ENCODE measurements around the gene CDH11. TPM values are rescaled to one million over a fixed set of nuclear protein-coding genes. Genes with fewer than 3 reads are reported as not detected.

CDH11 gene
- total and polyA plus RNA-seq, 2 of the 4 experiments (the other 2 are of a cell fraction): 266 to 601 TPM

- no peak for TF ChIP-seq MAZ (IDR thresholded peaks at IDR 0.05; ENCODE audit: borderline replicate concordance, low read depth, low read length)
Measured at GRCh38 chr16:65042438-65043365, 79.2 kb downstream of the CDH11 start (continued).

GRCh38 chr16:65041667-65042066 is 80.2 kb downstream of the CDH11 start:
- Histone ChIP-seq H2AFZ (replicated peaks; ENCODE audit: low read length, poor library complexity) (no peak overlapping the region), H2BK120ac (ENCODE audit: low read depth, low read length) (no peak overlapping the region), H2AK5ac (ENCODE audit: low read depth, low read length) (no peak overlapping the region), H3K14ac (replicated peaks; ENCODE audit: low read depth, low read length) (no peak overlapping the region), H2BK20ac (ENCODE audit: low read depth, low read length) (no peak overlapping the region), H3K56ac (ENCODE audit: extremely low read depth, insufficient read depth, low read length) (no peak overlapping the region), H3K4me2 (ENCODE audit: low read depth, low read length) (no peak overlapping the region), H3K36me3 (ENCODE audit: control insufficient read depth, insufficient read depth, low read length) (peaks cover 34% of the 10 kb centered on the region), H4K8ac (ENCODE audit: low read depth in 2 of 2, low read length in 2 of 2) (no peak overlapping the region), H4K20me1 (ENCODE audit: insufficient read depth, low read length) (peaks cover 74% of the 10 kb centered on the region), H2BK15ac (ENCODE audit: low read depth, low read length) (no peak overlapping the region), H3K4me3 (ENCODE audit: insufficient read depth, low read depth, low read length) (no peak overlapping the region), H3K18ac (ENCODE audit: low read depth, low read length) (no peak overlapping the region), H2AK9ac (replicated peaks; ENCODE audit: low read depth, low read length, poor library complexity) (no peak overlapping the region), H3K4ac (ENCODE audit: low read depth, low read length) (no peak overlapping the region), H4K5ac (ENCODE audit: low read depth, low read length) (no peak overlapping the region), H3K4me1 (ENCODE audit: control insufficient read depth, insufficient read depth, low read length) (peaks cover 25% of the 10 kb centered on the region), H4K91ac (ENCODE audit: insufficient read depth, low read depth, low read length) (no peak overlapping the region), H3K27ac (ENCODE audit: insufficient read depth, low read length) (no peak overlapping the region), H3K9me1 (ENCODE audit: insufficient read depth, low read length) (peaks cover 31% of the 10 kb centered on the region), H2BK5ac (ENCODE audit: low read depth, low read length, poor library complexity, severe bottlenecking) (no peak overlapping the region), H3K27me3 (ENCODE audit: control insufficient read depth, insufficient read depth, low read length) (no peaks in the 10 kb centered on the region), H3K9me3 (ENCODE audit: control insufficient read depth, insufficient read depth, low read length) (no peaks in the 10 kb centered on the region), H3K23ac (ENCODE audit: low read depth, low read length) (no peak overlapping the region), H3K79me1 (ENCODE audit: low read depth in 1 of 2, low read length in 2 of 2) (peaks cover 52 to 81% of the 10 kb centered on the region in 2 experiments), H3K9ac (ENCODE audit: low read depth, low read length) (no peak overlapping the region)
- intact Hi-C loops (cut with micrococcal nuclease): no loop called here
- no peak for DNase-seq
- dilution Hi-C loops (cut with HindIII; ENCODE audit: low sequenced_read_pairs, unreplicated experiment): no loop called here
- CTCF ChIA-PET: no interaction called here
- 100% methylated on average over 1 of the region's 5 CpGs; no CpG with 5 or more reads in 1 of the 2 experiments for WGBS, 2 experiments (ENCODE audit: extremely low coverage in 2 of 2, insufficient read length in 1 of 2)
- no peak for ATAC-seq (ENCODE audit: low read depth)
- no TSS peak for BruUV-seq (replicated peaks)
- in situ Hi-C loops (cut with MboI; ENCODE audit: low sequenced_read_pairs): no loop called here
- POLR2A ChIA-PET (ENCODE audit: unreplicated experiment): no interaction called here
- TF ChIP-seq MAZ (IDR thresholded peaks at IDR 0.05; ENCODE audit: borderline replicate concordance, low read depth, low read length) (no peak), RAD21 (IDR thresholded peaks at IDR 0.05; ENCODE audit: low read length) (no peak), FOS (IDR thresholded peaks at IDR 0.05; ENCODE audit: low read depth, low read length) (no peak), CHD1 (IDR thresholded peaks at IDR 0.05; ENCODE audit: low read depth, low read length) (no peak), RFX5 (IDR thresholded peaks at IDR 0.05; ENCODE audit: low read depth, low read length) (no peak), SMC3 (IDR thresholded peaks at IDR 0.05; ENCODE audit: low read depth, low read length) (no peak), BHLHE40 (IDR thresholded peaks at IDR 0.05; ENCODE audit: low read depth, low read length) (no peak), MXI1 (IDR thresholded peaks at IDR 0.05; ENCODE audit: borderline replicate concordance, low read depth, low read length) (no peak), USF2 (IDR thresholded peaks at IDR 0.05; ENCODE audit: low read depth, low read length) (no peak), MAFK (IDR thresholded peaks at IDR 0.05; ENCODE audit: low read depth, low read length) (no peak)
- TF ChIP-seq, protein P1, sequence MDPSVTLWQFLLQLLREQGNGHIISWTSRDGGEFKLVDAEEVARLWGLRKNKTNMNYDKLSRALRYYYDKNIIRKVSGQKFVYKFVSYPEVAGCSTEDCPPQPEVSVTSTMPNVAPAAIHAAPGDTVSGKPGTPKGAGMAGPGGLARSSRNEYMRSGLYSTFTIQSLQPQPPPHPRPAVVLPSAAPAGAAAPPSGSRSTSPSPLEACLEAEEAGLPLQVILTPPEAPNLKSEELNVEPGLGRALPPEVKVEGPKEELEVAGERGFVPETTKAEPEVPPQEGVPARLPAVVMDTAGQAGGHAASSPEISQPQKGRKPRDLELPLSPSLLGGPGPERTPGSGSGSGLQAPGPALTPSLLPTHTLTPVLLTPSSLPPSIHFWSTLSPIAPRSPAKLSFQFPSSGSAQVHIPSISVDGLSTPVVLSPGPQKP (IDR thresholded peaks at IDR 0.05; ENCODE audit: borderline replicate concordance, low read depth, low read length): no peak
- TF ChIP-seq, protein P2, sequence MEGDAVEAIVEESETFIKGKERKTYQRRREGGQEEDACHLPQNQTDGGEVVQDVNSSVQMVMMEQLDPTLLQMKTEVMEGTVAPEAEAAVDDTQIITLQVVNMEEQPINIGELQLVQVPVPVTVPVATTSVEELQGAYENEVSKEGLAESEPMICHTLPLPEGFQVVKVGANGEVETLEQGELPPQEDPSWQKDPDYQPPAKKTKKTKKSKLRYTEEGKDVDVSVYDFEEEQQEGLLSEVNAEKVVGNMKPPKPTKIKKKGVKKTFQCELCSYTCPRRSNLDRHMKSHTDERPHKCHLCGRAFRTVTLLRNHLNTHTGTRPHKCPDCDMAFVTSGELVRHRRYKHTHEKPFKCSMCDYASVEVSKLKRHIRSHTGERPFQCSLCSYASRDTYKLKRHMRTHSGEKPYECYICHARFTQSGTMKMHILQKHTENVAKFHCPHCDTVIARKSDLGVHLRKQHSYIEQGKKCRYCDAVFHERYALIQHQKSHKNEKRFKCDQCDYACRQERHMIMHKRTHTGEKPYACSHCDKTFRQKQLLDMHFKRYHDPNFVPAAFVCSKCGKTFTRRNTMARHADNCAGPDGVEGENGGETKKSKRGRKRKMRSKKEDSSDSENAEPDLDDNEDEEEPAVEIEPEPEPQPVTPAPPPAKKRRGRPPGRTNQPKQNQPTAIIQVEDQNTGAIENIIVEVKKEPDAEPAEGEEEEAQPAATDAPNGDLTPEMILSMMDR (conservative IDR thresholded peaks at IDR 0.05; ENCODE audit: low read depth, low read length): no peak
